HEK293 (cell line): ENCODE data around the gene MAIP1.

ENCODE experiments used
- GLIS2 ChIP-seq: fragments of 450-650 bp; formaldehyde crosslinking; IDR thresholded peaks from 2 replicates; pipeline ENCODE4 v1.5.1; 2016; ENCODE audit warnings: missing biosample characterization, missing genetic modification characterization
- SALL2 ChIP-seq: fragments of 450-650 bp; formaldehyde crosslinking; IDR thresholded peaks from 2 replicates; pipeline ENCODE4 v1.5.0; 2017; ENCODE audit warnings: missing biosample characterization, mild to moderate bottlenecking, missing genetic modification characterization, borderline replicate concordance
- SP2 ChIP-seq: fragments of 450-650 bp; formaldehyde crosslinking; IDR thresholded peaks from 2 replicates; pipeline ENCODE4 v1.5.1; 2016; ENCODE audit warnings: missing biosample characterization, missing genetic modification characterization
- ZBTB1 ChIP-seq: fragments of 450-650 bp; formaldehyde crosslinking; IDR thresholded peaks from 2 replicates; pipeline ENCODE4 v1.5.1; 2016; ENCODE audit warnings: missing biosample characterization, missing genetic modification characterization
- ZFP41 ChIP-seq: fragments of 450-650 bp; formaldehyde crosslinking; IDR thresholded peaks from 2 replicates; pipeline ENCODE4 v1.5.1; 2016; ENCODE audit warnings: missing biosample characterization, missing genetic modification characterization, borderline replicate concordance
- ZNF132 ChIP-seq: fragments of 450-650 bp; formaldehyde crosslinking; IDR thresholded peaks from 2 replicates; pipeline ENCODE4 v1.5.1; 2017; ENCODE audit warnings: missing biosample characterization, missing genetic modification characterization, borderline replicate concordance
- ZNF133 ChIP-seq: fragments of 450-650 bp; formaldehyde crosslinking; IDR thresholded peaks from 2 replicates; pipeline ENCODE4 v1.5.1; 2016; ENCODE audit warnings: missing biosample characterization, missing genetic modification characterization
- ZNF169 ChIP-seq: fragments of 450-650 bp; formaldehyde crosslinking; IDR thresholded peaks from 2 replicates; pipeline ENCODE4 v1.5.1; 2016; ENCODE audit warnings: missing biosample characterization, missing genetic modification characterization
- ZNF2 ChIP-seq: fragments of 450-650 bp; formaldehyde crosslinking; IDR thresholded peaks from 2 replicates; pipeline ENCODE4 v1.5.1; 2016; ENCODE audit warnings: missing biosample characterization, missing genetic modification characterization
- ZNF202 ChIP-seq: fragments of 450-650 bp; formaldehyde crosslinking; IDR thresholded peaks from 2 replicates; pipeline ENCODE4 v1.5.1; 2016; ENCODE audit warnings: missing biosample characterization, missing genetic modification characterization, borderline replicate concordance
- ZNF23 ChIP-seq: fragments of 450-650 bp; formaldehyde crosslinking; IDR thresholded peaks from 2 replicates; pipeline ENCODE4 v1.5.1; 2016; ENCODE audit warnings: missing biosample characterization, missing genetic modification characterization, borderline replicate concordance
- ZNF341 ChIP-seq: fragments of 450-650 bp; formaldehyde crosslinking; IDR thresholded peaks from 2 replicates; pipeline ENCODE4; 2016; ENCODE audit warnings: low read depth, missing biosample characterization, missing genetic modification characterization
- ZNF366 ChIP-seq: fragments of 450-650 bp; formaldehyde crosslinking; conservative IDR thresholded peaks from 2 replicates; pipeline ENCODE4 v1.5.1; 2016; ENCODE audit warnings: missing biosample characterization, missing genetic modification characterization
- ZNF48 ChIP-seq: fragments of 450-650 bp; formaldehyde crosslinking; IDR thresholded peaks from 2 replicates; pipeline ENCODE4 v1.5.1; 2016; ENCODE audit warnings: missing biosample characterization, missing genetic modification characterization
- ZNF510 ChIP-seq: fragments of 450-650 bp; formaldehyde crosslinking; IDR thresholded peaks from 2 replicates; pipeline ENCODE4 v1.5.1; 2018; ENCODE audit warnings: mild to moderate bottlenecking, missing genetic modification characterization, missing biosample characterization; ENCODE audit not compliant: insufficient replicate concordance
- ZNF514 ChIP-seq: fragments of 450-650 bp; formaldehyde crosslinking; IDR thresholded peaks from 2 replicates; pipeline ENCODE4 v1.5.1; 2016; ENCODE audit warnings: missing biosample characterization, missing genetic modification characterization
- ZNF521 ChIP-seq: fragments of 450-650 bp; formaldehyde crosslinking; IDR thresholded peaks from 2 replicates; pipeline ENCODE4 v1.5.1; 2017; ENCODE audit warnings: missing biosample characterization, mild to moderate bottlenecking, missing genetic modification characterization
- ZNF555 ChIP-seq: fragments of 450-650 bp; formaldehyde crosslinking; conservative IDR thresholded peaks from 2 replicates; pipeline ENCODE4 v1.5.1; 2017; ENCODE audit warnings: missing biosample characterization, mild to moderate bottlenecking, missing genetic modification characterization, inconsistent platforms
- ZNF791 ChIP-seq: fragments of 450-650 bp; formaldehyde crosslinking; IDR thresholded peaks from 2 replicates; pipeline ENCODE4 v1.5.1; 2016; ENCODE audit warnings: missing biosample characterization, missing genetic modification characterization
- ZNF792 ChIP-seq: fragments of 450-650 bp; formaldehyde crosslinking; IDR thresholded peaks from 2 replicates; pipeline ENCODE4 v1.5.1; 2016; ENCODE audit warnings: missing biosample characterization, missing genetic modification characterization
- ZSCAN16 ChIP-seq: fragments of 450-650 bp; formaldehyde crosslinking; IDR thresholded peaks from 2 replicates; pipeline ENCODE4 v1.5.1; 2016; ENCODE audit warnings: missing biosample characterization, missing genetic modification characterization
- TF ChIP-seq, protein P1 (sequence below): fragments of 450-650 bp; formaldehyde crosslinking; IDR thresholded peaks from 2 replicates; pipeline ENCODE4 v1.5.1; 2016; ENCODE audit warnings: missing biosample characterization, missing genetic modification characterization
- TF ChIP-seq, protein P2 (sequence below): fragments of 450-650 bp; formaldehyde crosslinking; IDR thresholded peaks from 2 replicates; pipeline ENCODE4 v1.5.1; 2016; ENCODE audit warnings: missing biosample characterization, missing genetic modification characterization
- TF ChIP-seq, protein P3 (sequence below): fragments of 450-650 bp; formaldehyde crosslinking; IDR thresholded peaks from 2 replicates; pipeline ENCODE4 v1.5.1; 2016; ENCODE audit warnings: missing biosample characterization, missing genetic modification characterization
- TF ChIP-seq, protein P4 (sequence below): fragments of 450-650 bp; formaldehyde crosslinking; IDR thresholded peaks from 2 replicates; pipeline ENCODE4 v1.5.1; 2016; ENCODE audit warnings: missing biosample characterization, missing genetic modification characterization
- TF ChIP-seq, protein P5 (sequence below): fragments of 450-650 bp; formaldehyde crosslinking; IDR thresholded peaks from 2 replicates; pipeline ENCODE4 v1.5.1; 2016; ENCODE audit warnings: missing biosample characterization, missing genetic modification characterization
- TF ChIP-seq, protein P6 (sequence below): fragments of 450-650 bp; formaldehyde crosslinking; IDR thresholded peaks from 2 replicates; pipeline ENCODE4 v1.5.1; 2017; ENCODE audit warnings: missing biosample characterization, missing genetic modification characterization

MAIP1 gene

DNA sequence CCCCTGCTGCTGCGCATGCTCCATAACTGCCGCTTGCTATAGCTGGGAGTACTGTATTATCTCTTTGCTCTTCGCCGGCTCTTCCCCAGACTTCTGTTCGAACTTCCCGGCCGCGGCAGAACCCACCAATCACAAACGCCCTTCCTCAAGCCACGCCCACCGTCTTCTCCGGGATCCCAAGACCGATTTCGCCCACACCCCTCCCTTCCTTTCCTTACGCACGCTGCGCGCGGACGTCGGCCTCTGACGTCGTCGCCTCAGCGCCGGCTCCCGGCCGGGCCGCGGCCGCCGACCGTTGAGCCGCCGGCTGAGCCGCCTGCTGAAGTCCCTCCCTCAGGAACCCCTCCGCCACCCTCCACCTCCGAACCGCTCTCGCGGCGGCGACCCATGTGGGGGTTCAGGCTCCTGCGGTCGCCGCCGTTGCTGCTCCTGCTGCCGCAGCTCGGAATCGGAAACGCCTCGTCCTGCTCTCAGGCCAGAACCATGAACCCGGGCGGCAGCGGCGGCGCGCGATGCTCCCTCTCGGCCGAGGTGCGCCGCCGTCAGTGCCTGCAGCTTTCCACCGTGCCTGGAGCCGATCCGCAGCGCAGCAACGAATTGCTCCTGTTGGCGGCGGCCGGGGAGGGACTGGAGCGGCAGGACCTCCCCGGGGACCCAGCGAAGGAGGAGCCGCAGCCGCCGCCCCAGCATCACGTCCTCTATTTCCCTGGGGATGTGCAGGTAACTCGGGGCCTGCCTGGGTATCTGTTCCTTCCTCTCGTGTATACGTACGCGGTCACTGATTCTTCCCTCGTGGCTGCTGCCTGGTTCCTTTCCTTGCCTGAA lies 44.1 kb upstream of the MAIP1 start, which contains the start of gene C2orf69 (continued):
- TF ChIP-seq, protein P1, sequence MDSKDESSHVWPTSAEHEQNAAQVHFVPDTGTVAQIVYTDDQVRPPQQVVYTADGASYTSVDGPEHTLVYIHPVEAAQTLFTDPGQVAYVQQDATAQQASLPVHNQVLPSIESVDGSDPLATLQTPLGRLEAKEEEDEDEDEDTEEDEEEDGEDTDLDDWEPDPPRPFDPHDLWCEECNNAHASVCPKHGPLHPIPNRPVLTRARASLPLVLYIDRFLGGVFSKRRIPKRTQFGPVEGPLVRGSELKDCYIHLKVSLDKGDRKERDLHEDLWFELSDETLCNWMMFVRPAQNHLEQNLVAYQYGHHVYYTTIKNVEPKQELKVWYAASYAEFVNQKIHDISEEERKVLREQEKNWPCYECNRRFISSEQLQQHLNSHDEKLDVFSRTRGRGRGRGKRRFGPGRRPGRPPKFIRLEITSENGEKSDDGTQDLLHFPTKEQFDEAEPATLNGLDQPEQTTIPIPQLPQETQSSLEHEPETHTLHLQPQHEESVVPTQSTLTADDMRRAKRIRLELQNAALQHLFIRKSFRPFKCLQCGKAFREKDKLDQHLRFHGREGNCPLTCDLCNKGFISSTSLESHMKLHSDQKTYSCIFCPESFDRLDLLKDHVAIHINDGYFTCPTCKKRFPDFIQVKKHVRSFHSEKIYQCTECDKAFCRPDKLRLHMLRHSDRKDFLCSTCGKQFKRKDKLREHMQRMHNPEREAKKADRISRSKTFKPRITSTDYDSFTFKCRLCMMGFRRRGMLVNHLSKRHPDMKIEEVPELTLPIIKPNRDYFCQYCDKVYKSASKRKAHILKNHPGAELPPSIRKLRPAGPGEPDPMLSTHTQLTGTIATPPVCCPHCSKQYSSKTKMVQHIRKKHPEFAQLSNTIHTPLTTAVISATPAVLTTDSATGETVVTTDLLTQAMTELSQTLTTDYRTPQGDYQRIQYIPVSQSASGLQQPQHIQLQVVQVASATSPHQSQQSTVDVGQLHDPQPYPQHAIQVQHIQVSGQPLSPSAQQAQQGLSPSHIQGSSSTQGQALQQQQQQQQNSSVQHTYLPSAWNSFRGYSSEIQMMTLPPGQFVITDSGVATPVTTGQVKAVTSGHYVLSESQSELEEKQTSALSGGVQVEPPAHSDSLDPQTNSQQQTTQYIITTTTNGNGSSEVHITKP (tag by site-specific recombination), result peak; percentile 49
- TF ChIP-seq ZNF341 (tag by site-specific recombination) (peak; percentile 88), GLIS2 (tag by site-specific recombination) (peak; percentile 18; the same call in 1 of the 2 replicates), ZNF202 (tag by site-specific recombination) (no peak), ZNF132 (tag by site-specific recombination) (no peak), ZNF521 (tag by site-specific recombination) (no peak), ZNF366 (tag by site-specific recombination) (no peak), ZNF792 (tag by site-specific recombination) (no peak), ZSCAN16 (0 out of 2 replicates have a peak, but pooled peaks have one; percentile 28), ZNF169 (tag by site-specific recombination) (no peak), ZNF510 (tag by site-specific recombination) (no peak), ZFP41 (tag by site-specific recombination) (no peak), ZNF514 (no peak), ZBTB1 (tag by site-specific recombination) (no peak), SP2 (tag by site-specific recombination) (peak; percentile 71), ZNF2 (tag by site-specific recombination) (peak; percentile 54; the same call in 1 of the 2 replicates), ZNF133 (tag by site-specific recombination) (no peak), ZNF791 (no peak), ZNF23 (tag by site-specific recombination) (no peak), ZNF48 (tag by site-specific recombination) (no peak), ZNF555 (tag by site-specific recombination) (no peak), SALL2 (tag by site-specific recombination) (no peak)
- TF ChIP-seq, protein P2, sequence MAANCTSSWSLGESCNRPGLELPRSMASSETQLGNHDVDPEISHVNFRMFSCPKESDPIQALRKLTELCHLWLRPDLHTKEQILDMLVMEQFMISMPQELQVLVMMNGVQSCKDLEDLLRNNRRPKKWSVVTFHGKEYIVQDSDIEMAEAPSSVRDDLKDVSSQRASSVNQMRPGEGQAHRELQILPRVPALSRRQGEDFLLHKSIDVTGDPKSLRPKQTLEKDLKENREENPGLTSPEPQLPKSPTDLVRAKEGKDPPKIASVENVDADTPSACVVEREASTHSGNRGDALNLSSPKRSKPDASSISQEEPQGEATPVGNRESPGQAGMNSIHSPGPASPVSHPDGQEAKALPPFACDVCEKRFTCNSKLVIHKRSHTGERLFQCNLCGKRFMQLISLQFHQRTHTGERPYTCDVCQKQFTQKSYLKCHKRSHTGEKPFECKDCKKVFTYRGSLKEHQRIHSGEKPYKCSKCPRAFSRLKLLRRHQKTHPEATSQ (tag by site-specific recombination), result no peak; the same call in 1 of the 2 replicates
- TF ChIP-seq, protein P3, sequence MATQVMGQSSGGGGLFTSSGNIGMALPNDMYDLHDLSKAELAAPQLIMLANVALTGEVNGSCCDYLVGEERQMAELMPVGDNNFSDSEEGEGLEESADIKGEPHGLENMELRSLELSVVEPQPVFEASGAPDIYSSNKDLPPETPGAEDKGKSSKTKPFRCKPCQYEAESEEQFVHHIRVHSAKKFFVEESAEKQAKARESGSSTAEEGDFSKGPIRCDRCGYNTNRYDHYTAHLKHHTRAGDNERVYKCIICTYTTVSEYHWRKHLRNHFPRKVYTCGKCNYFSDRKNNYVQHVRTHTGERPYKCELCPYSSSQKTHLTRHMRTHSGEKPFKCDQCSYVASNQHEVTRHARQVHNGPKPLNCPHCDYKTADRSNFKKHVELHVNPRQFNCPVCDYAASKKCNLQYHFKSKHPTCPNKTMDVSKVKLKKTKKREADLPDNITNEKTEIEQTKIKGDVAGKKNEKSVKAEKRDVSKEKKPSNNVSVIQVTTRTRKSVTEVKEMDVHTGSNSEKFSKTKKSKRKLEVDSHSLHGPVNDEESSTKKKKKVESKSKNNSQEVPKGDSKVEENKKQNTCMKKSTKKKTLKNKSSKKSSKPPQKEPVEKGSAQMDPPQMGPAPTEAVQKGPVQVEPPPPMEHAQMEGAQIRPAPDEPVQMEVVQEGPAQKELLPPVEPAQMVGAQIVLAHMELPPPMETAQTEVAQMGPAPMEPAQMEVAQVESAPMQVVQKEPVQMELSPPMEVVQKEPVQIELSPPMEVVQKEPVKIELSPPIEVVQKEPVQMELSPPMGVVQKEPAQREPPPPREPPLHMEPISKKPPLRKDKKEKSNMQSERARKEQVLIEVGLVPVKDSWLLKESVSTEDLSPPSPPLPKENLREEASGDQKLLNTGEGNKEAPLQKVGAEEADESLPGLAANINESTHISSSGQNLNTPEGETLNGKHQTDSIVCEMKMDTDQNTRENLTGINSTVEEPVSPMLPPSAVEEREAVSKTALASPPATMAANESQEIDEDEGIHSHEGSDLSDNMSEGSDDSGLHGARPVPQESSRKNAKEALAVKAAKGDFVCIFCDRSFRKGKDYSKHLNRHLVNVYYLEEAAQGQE (tag by site-specific recombination), result peak; percentile 22; the same call in 1 of the 2 replicates
- TF ChIP-seq, protein P4, sequence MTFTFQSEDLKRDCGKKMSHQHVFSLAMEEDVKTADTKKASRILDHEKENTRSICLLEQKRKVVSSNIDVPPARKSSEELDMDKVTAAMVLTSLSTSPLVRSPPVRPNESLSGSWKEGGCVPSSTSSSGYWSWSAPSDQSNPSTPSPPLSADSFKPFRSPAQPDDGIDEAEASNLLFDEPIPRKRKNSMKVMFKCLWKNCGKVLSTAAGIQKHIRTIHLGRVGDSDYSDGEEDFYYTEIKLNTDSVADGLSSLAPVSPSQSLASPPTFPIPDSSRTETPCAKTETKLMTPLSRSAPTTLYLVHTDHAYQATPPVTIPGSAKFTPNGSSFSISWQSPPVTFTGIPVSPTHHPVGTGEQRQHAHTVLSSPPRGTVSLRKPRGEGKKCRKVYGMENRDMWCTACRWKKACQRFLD, result 0 out of 2 replicates have a peak, but pooled peaks have one; percentile 27
- TF ChIP-seq, protein P5, sequence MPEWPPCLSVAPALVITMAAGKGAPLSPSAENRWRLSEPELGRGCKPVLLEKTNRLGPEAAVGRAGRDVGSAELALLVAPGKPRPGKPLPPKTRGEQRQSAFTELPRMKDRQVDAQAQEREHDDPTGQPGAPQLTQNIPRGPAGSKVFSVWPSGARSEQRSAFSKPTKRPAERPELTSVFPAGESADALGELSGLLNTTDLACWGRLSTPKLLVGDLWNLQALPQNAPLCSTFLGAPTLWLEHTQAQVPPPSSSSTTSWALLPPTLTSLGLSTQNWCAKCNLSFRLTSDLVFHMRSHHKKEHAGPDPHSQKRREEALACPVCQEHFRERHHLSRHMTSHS (tag by site-specific recombination), result no peak
- TF ChIP-seq, protein P6, sequence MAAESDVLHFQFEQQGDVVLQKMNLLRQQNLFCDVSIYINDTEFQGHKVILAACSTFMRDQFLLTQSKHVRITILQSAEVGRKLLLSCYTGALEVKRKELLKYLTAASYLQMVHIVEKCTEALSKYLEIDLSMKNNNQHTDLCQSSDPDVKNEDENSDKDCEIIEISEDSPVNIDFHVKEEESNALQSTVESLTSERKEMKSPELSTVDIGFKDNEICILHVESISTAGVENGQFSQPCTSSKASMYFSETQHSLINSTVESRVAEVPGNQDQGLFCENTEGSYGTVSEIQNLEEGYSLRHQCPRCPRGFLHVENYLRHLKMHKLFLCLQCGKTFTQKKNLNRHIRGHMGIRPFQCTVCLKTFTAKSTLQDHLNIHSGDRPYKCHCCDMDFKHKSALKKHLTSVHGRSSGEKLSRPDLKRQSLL (tag by site-specific recombination), result peak; percentile 43; the same call in 1 of the 2 replicates
